ENCODE data around the gene STUB1. TPM values are rescaled to one million over a fixed set of nuclear protein-coding genes. Genes with fewer than 3 reads are reported as not detected.

The STUB1 gene
- total and polyA plus RNA-seq, 4 donors, result 32.4 to 74.4 (median 50.2) TPM

- no peak for TF ChIP-seq SP1 (IDR thresholded peaks at IDR 0.05)
Observed at GRCh38 chr16:714079-714478, 33.9 kb downstream of the STUB1 start (continued).

- peaks cover 18 to 30% (median 24%) of the 10 kb centered on the region in 4 donors for H3K4me1 ChIP-seq (ENCODE audit: control insufficient read depth in 4 of 4, insufficient read depth in 4 of 4, low read length in 3 of 4)
- WGBS, result 7% methylated on average over 108 of the region's 108 CpGs
- H3K4me3 ChIP-seq (ENCODE audit: low read depth in 1 of 3, low read length in 3 of 3), result peak within 1 kb of the TSS in 2 of 3 donors; percentile 60 to 74
- H3K27ac ChIP-seq (ENCODE audit: low read depth in 1 of 2, low read length in 2 of 2), result no peak within 1 kb of the TSS
- peaks cover 0 to 6% (median 0%) of the 10 kb centered on the region in 4 donors for H3K27me3 ChIP-seq (ENCODE audit: control insufficient read depth in 4 of 4, insufficient read depth in 4 of 4, low read length in 3 of 4)
- TF ChIP-seq SP1 (IDR thresholded peaks at IDR 0.05) (no peak), MAX (IDR thresholded peaks at IDR 0.05) (no peak)
- no peak within 1 kb of the TSS for H3K9ac ChIP-seq (ENCODE audit: low read depth in 1 of 2, low read length in 2 of 2)
- peaks cover 0 to 2% (median 0%) of the 10 kb centered on the region in 4 donors for H3K36me3 ChIP-seq (ENCODE audit: control insufficient read depth in 4 of 4, insufficient read depth in 3 of 4, low read depth in 1 of 4, low read length in 3 of 4)
- DNase-seq (ENCODE audit: low spot score), result peak; percentile 93
- no peaks in the 10 kb centered on the region for H3K9me3 ChIP-seq (ENCODE audit: control insufficient read depth in 4 of 4, low read length in 3 of 4)
Observed at GRCh38 chr16:714558-715476, 34.6 kb downstream of the STUB1 start, which contains the start of gene METRN. Gene METRN, plus strand, starts transcription at chr16:715118. Its CDS starts 172 bp downstream, at chr16:715290.

GRCh38 chr16:715477-716199, 35.4 kb downstream of the STUB1 start:
- Histone ChIP-seq H3K27me3 (ENCODE audit: control insufficient read depth in 4 of 4, insufficient read depth in 4 of 4, low read length in 3 of 4) (peaks cover 0 to 3% (median 0%) of the 10 kb centered on the region in 4 donors), H3K4me1 (ENCODE audit: control insufficient read depth in 4 of 4, insufficient read depth in 4 of 4, low read length in 3 of 4) (peaks cover 23 to 38% (median 29%) of the 10 kb centered on the region in 4 donors), H3K36me3 (ENCODE audit: control insufficient read depth in 4 of 4, insufficient read depth in 3 of 4, low read depth in 1 of 4, low read length in 3 of 4) (peaks cover 0 to 2% (median 0%) of the 10 kb centered on the region in 4 donors), H3K27ac (ENCODE audit: low read depth in 1 of 2, low read length in 2 of 2) (no peak overlapping the region), H3K9me3 (ENCODE audit: control insufficient read depth in 4 of 4, low read length in 3 of 4) (no peaks in the 10 kb centered on the region), H3K9ac (ENCODE audit: low read depth in 1 of 2, low read length in 2 of 2) (no peak overlapping the region), H3K4me3 (ENCODE audit: low read depth in 1 of 3, low read length in 3 of 3) (peak overlapping the region in 2 of 3 donors; percentile 60 to 74)
- 2% methylated on average over 74 of the region's 74 CpGs for WGBS
- no peak for DNase-seq (ENCODE audit: low spot score)
- TF ChIP-seq RAD21 (IDR thresholded peaks at IDR 0.05), result no peak
- no peak for TF ChIP-seq SP1 (IDR thresholded peaks at IDR 0.05)
- no peak for TF ChIP-seq MAX (IDR thresholded peaks at IDR 0.05)
- TF ChIP-seq REST (IDR thresholded peaks at IDR 0.05), result no peak
- no peak for TF ChIP-seq FOXA1 (IDR thresholded peaks at IDR 0.05)
- TF ChIP-seq HNF4G (IDR thresholded peaks at IDR 0.05), result no peak
- TF ChIP-seq ZBTB33 (IDR thresholded peaks at IDR 0.05), result no peak
- TF ChIP-seq TAF1 (conservative IDR thresholded peaks at IDR 0.05), result no peak
- no peak for TF ChIP-seq HNF4A (conservative IDR thresholded peaks at IDR 0.05)
- no peak for TF ChIP-seq JUND (IDR thresholded peaks at IDR 0.05)
- TF ChIP-seq EGR1 (IDR thresholded peaks at IDR 0.05; ENCODE audit: low read depth in 2 of 2), result no peak
- TF ChIP-seq RXRA (IDR thresholded peaks at IDR 0.05), result no peak
- TF ChIP-seq YY1 (IDR thresholded peaks at IDR 0.05), result no peak
- TF ChIP-seq GABPA (IDR thresholded peaks at IDR 0.05 in 1 of 2, conservative IDR thresholded peaks at IDR 0.05 in 1 of 2), result no peak

Measured in liver (tissue), 9 donors.